HepG2 (cell line): ENCODE data around the gene RABGAP1. TPM values are rescaled to one million over a fixed set of nuclear protein-coding genes. Genes with fewer than 3 reads are reported as not detected.

Experiments
- AHR ChIP-seq: IDR thresholded peaks from 2 replicates; pipeline ENCODE4 v1.6.1; 2018; ENCODE audit warnings: missing genetic modification reagents, missing compliant biosample characterization
- FLYWCH1 ChIP-seq: sonication (generic); formaldehyde crosslinking; IDR thresholded peaks from 2 replicates; pipeline ENCODE4 v1.8.1; 2023; ENCODE audit warnings: mild to moderate bottlenecking, missing genetic modification reagents
- HIVEP1 ChIP-seq: sonication (generic); formaldehyde crosslinking; IDR thresholded peaks from 2 replicates; pipeline ENCODE4 v1.4.0; 2020; ENCODE audit warnings: mild to moderate bottlenecking, missing genetic modification reagents
- MIER3 ChIP-seq: IDR thresholded peaks from 2 replicates; pipeline ENCODE4 v1.6.1; 2016; ENCODE audit warnings: missing compliant biosample characterization, borderline replicate concordance
- PITX1 ChIP-seq: sonication (generic); formaldehyde crosslinking; IDR thresholded peaks from 2 replicates; pipeline ENCODE4 v1.5.1; 2020; ENCODE audit warnings: mild to moderate bottlenecking, missing genetic modification reagents
- SAP130 ChIP-seq: IDR thresholded peaks from 2 replicates; pipeline ENCODE4 v1.6.1; 2016; ENCODE audit warnings: low read depth
- TCF7 ChIP-seq: sonication (generic); IDR thresholded peaks from 2 replicates; pipeline ENCODE4 v1.6.1; 2016; ENCODE audit warnings: antibody characterized with exemption, low read depth
- TSC22D2 ChIP-seq: sonication (generic); formaldehyde crosslinking; IDR thresholded peaks from 2 replicates; pipeline ENCODE4 v1.5.1; 2020; ENCODE audit warnings: missing genetic modification reagents, mild to moderate bottlenecking, borderline replicate concordance
- ZBTB38 ChIP-seq: sonication (generic); formaldehyde crosslinking; IDR thresholded peaks from 2 replicates; pipeline ENCODE4 v1.5.1; 2020; ENCODE audit warnings: mild to moderate bottlenecking, missing genetic modification reagents
- ZNF224 ChIP-seq: sonication (generic); formaldehyde crosslinking; IDR thresholded peaks from 2 replicates; pipeline ENCODE4 v1.5.0; 2020; ENCODE audit warnings: mild to moderate bottlenecking, missing genetic modification reagents
- ZNF616 ChIP-seq: sonication (generic); formaldehyde crosslinking; IDR thresholded peaks from 2 replicates; pipeline ENCODE4 v1.5.0; 2020; ENCODE audit warnings: low read depth, mild to moderate bottlenecking, missing genetic modification reagents
- ZNF7 ChIP-seq: IDR thresholded peaks from 2 replicates; pipeline ENCODE4 v1.6.1; 2016; ENCODE audit warnings: missing biosample characterization, missing genetic modification reagents
- polyA plus RNA-seq, 8 experiments: library from polyadenylated mRNA; depleted of rRNA in 3 of 8; stranded (reverse) in 7 of 8; unstranded in 1 of 8; fragments of >200 nt; fragmentation: Illumina TruSeq in 4 of 8; extraction: Trizol in 4 of 8; gene quantifications; 2 replicates each; pipeline versions ENCODE4 v1.2.1 to v1.2.3, GENCODE V29; 2011 to 2016; ENCODE audit warnings: low read depth in 4 of 8, missing spikeins in 1 of 8, mixed read lengths in 1 of 8; ENCODE audit not compliant: insufficient read depth in 1 of 8
- total RNA-seq, 5 experiments: library from RNA; depleted of rRNA; stranded (reverse); fragments of >200 nt; fragmentation: Illumina TruSeq; extraction: Trizol; gene quantifications; 2 replicates each; pipeline ENCODE4 v1.2.3, GENCODE V29; 2016; ENCODE audit warnings: low read depth in 1 of 5
- TF ChIP-seq, protein P1 (sequence below): sonication (generic); formaldehyde crosslinking; IDR thresholded peaks from 2 replicates; pipeline ENCODE4 v1.9.0; 2021; ENCODE audit warnings: missing genetic modification reagents, borderline replicate concordance
- TF ChIP-seq, protein P2 (sequence below), 2 experiments: IDR thresholded peaks; 2 replicates each; pipeline ENCODE4 v1.6.1; 2011 to 2012; ENCODE audit warnings: low read length in 2 of 2, borderline replicate concordance in 1 of 2, low read depth in 1 of 2, mild to moderate bottlenecking in 1 of 2, moderate library complexity in 1 of 2
- TF ChIP-seq, protein P3 (sequence below): sonication (generic); formaldehyde crosslinking; IDR thresholded peaks from 2 replicates; pipeline ENCODE4 v1.8.1; 2022; ENCODE audit warnings: low read depth, mild to moderate bottlenecking, missing genetic modification reagents
- TF ChIP-seq, protein P4 (sequence below): IDR thresholded peaks from 2 replicates; pipeline ENCODE4 v1.6.1; 2016; ENCODE audit warnings: missing compliant biosample characterization, missing genetic modification reagents, borderline replicate concordance
- TF ChIP-seq, protein P5 (sequence below): sonication (generic); formaldehyde crosslinking; IDR thresholded peaks from 2 replicates; pipeline ENCODE4 v1.8.0; 2022; ENCODE audit warnings: mild to moderate bottlenecking, missing genetic modification reagents; ENCODE audit not compliant: insufficient replicate concordance

Gene RABGAP1
- total and polyA plus RNA-seq, 2 of the 13 experiments (the other 11 are each of a cell fraction or from before 2014, with no cell fraction given): 19.1 to 19.3 TPM

DNA sequence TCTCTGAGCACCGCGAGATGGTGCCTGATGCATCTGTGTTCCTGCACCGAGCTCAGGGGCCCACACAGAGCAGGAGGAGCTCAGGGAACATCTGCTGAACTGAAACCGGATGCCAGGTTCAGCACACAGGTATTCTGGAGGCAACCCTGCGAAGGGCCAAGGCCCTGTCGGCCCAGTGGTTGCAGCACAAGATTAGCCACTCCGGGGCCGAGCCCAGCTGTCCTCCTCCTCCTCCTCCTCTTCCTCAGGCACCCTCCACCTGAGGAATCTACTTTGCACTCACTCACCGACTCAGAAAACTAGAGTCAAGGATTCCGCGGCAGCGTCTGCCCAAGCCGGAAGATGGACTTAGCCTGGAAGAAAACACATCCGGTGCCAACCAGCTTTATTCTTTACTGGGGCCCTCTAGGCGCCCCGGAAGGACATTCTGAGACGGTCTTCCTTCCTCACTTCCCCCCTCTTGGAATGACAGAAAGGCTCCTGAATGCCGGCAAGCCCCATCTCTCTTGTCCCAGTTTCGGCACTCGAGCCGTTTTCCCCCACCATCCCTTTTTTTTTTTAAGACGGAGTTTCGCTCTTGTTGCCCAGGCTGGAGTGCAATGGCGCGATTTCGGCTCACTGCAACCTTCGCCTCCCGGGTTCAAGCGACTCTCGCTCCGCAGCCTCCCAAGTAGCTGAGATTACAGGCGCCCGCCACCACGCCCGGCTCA lies 27.7 kb upstream of the RABGAP1 start, which contains the start of gene ZBTB6 (continued):
- TF ChIP-seq HIVEP1: no peak; the same call in 1 of the 2 replicates
- no peak for TF ChIP-seq ZBTB38 (CRISPR knock-in tag)
- TF ChIP-seq, protein P1, sequence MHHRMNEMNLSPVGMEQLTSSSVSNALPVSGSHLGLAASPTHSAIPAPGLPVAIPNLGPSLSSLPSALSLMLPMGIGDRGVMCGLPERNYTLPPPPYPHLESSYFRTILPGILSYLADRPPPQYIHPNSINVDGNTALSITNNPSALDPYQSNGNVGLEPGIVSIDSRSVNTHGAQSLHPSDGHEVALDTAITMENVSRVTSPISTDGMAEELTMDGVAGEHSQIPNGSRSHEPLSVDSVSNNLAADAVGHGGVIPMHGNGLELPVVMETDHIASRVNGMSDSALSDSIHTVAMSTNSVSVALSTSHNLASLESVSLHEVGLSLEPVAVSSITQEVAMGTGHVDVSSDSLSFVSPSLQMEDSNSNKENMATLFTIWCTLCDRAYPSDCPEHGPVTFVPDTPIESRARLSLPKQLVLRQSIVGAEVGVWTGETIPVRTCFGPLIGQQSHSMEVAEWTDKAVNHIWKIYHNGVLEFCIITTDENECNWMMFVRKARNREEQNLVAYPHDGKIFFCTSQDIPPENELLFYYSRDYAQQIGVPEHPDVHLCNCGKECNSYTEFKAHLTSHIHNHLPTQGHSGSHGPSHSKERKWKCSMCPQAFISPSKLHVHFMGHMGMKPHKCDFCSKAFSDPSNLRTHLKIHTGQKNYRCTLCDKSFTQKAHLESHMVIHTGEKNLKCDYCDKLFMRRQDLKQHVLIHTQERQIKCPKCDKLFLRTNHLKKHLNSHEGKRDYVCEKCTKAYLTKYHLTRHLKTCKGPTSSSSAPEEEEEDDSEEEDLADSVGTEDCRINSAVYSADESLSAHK: no peak
- TF ChIP-seq ZNF616 (CRISPR knock-in tag): no peak
- TF ChIP-seq PITX1: peak; percentile 74; the same call in 1 of the 2 replicates
- TF ChIP-seq MIER3 (CRISPR knock-in tag): no peak
- TF ChIP-seq ZNF7 (CRISPR knock-in tag): no peak
- TF ChIP-seq, protein P2, sequence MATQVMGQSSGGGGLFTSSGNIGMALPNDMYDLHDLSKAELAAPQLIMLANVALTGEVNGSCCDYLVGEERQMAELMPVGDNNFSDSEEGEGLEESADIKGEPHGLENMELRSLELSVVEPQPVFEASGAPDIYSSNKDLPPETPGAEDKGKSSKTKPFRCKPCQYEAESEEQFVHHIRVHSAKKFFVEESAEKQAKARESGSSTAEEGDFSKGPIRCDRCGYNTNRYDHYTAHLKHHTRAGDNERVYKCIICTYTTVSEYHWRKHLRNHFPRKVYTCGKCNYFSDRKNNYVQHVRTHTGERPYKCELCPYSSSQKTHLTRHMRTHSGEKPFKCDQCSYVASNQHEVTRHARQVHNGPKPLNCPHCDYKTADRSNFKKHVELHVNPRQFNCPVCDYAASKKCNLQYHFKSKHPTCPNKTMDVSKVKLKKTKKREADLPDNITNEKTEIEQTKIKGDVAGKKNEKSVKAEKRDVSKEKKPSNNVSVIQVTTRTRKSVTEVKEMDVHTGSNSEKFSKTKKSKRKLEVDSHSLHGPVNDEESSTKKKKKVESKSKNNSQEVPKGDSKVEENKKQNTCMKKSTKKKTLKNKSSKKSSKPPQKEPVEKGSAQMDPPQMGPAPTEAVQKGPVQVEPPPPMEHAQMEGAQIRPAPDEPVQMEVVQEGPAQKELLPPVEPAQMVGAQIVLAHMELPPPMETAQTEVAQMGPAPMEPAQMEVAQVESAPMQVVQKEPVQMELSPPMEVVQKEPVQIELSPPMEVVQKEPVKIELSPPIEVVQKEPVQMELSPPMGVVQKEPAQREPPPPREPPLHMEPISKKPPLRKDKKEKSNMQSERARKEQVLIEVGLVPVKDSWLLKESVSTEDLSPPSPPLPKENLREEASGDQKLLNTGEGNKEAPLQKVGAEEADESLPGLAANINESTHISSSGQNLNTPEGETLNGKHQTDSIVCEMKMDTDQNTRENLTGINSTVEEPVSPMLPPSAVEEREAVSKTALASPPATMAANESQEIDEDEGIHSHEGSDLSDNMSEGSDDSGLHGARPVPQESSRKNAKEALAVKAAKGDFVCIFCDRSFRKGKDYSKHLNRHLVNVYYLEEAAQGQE (IDR thresholded peaks at IDR 0.05; ENCODE audit: borderline replicate concordance in 1 of 2, low read depth in 1 of 2, low read length in 2 of 2): no peak
- TF ChIP-seq, protein P3, sequence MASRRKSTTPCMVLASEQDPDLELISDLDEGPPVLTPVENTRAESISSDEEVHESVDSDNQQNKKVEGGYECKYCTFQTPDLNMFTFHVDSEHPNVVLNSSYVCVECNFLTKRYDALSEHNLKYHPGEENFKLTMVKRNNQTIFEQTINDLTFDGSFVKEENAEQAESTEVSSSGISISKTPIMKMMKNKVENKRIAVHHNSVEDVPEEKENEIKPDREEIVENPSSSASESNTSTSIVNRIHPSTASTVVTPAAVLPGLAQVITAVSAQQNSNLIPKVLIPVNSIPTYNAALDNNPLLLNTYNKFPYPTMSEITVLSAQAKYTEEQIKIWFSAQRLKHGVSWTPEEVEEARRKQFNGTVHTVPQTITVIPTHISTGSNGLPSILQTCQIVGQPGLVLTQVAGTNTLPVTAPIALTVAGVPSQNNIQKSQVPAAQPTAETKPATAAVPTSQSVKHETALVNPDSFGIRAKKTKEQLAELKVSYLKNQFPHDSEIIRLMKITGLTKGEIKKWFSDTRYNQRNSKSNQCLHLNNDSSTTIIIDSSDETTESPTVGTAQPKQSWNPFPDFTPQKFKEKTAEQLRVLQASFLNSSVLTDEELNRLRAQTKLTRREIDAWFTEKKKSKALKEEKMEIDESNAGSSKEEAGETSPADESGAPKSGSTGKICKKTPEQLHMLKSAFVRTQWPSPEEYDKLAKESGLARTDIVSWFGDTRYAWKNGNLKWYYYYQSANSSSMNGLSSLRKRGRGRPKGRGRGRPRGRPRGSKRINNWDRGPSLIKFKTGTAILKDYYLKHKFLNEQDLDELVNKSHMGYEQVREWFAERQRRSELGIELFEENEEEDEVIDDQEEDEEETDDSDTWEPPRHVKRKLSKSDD (CRISPR knock-in tag): no peak
- peak; percentile 23; the same call in 1 of the 2 replicates for TF ChIP-seq TSC22D2
- no peak for TF ChIP-seq TCF7
- TF ChIP-seq, protein P4, sequence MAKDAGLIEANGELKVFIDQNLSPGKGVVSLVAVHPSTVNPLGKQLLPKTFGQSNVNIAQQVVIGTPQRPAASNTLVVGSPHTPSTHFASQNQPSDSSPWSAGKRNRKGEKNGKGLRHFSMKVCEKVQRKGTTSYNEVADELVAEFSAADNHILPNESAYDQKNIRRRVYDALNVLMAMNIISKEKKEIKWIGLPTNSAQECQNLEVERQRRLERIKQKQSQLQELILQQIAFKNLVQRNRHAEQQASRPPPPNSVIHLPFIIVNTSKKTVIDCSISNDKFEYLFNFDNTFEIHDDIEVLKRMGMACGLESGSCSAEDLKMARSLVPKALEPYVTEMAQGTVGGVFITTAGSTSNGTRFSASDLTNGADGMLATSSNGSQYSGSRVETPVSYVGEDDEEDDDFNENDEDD: no peak
- TF ChIP-seq SAP130 (CRISPR knock-in tag): peak; percentile 90
- TF ChIP-seq, protein P5, sequence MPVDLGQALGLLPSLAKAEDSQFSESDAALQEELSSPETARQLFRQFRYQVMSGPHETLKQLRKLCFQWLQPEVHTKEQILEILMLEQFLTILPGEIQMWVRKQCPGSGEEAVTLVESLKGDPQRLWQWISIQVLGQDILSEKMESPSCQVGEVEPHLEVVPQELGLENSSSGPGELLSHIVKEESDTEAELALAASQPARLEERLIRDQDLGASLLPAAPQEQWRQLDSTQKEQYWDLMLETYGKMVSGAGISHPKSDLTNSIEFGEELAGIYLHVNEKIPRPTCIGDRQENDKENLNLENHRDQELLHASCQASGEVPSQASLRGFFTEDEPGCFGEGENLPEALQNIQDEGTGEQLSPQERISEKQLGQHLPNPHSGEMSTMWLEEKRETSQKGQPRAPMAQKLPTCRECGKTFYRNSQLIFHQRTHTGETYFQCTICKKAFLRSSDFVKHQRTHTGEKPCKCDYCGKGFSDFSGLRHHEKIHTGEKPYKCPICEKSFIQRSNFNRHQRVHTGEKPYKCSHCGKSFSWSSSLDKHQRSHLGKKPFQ (CRISPR knock-in tag): peak; percentile 51
- 0 out of 2 replicates have a peak, but pooled peaks have one; percentile 25 for TF ChIP-seq AHR (CRISPR knock-in tag)
- no peak for TF ChIP-seq FLYWCH1 (CRISPR knock-in tag)
- peak; percentile 92; the same call in 1 of the 2 replicates for TF ChIP-seq ZNF224 (CRISPR knock-in tag)
